Vagina (tissue), 2 donors: ENCODE data around the gene DGKI. TPM values are rescaled to one million over a fixed set of nuclear protein-coding genes. Genes with fewer than 3 reads are reported as not detected.

Experiments
- DNase-seq, 2 donors: peaks; one replicate each; pipeline ENCODE4 v3.0.0-alpha.2; 2017; ENCODE audit errors: extremely low spot score in 2 of 2
- H3K27ac ChIP-seq: fragments of 200-600 bp; sonication (generic); one replicate; pipeline ENCODE4 v1.5.1; 2019
- H3K27me3 ChIP-seq: fragments of 200-600 bp; sonication (generic); one replicate; pipeline ENCODE4 v1.5.1; 2019
- H3K36me3 ChIP-seq, 2 donors: fragments of 200-600 bp; sonication (generic); one replicate each; pipeline ENCODE4 v1.5.1; 2017 to 2019
- H3K4me1 ChIP-seq: fragments of 200-600 bp; sonication (generic); one replicate; pipeline ENCODE4 v1.5.1; 2019
- H3K4me3 ChIP-seq, 2 donors: fragments of 200-600 bp; sonication (generic); 1 replicate in 1 of 2; 2 replicates in 1 of 2; pipeline ENCODE4 v1.5.1; 2016 to 2019
- H3K9me3 ChIP-seq: fragments of 200-600 bp; sonication (generic); one replicate; pipeline ENCODE4 v1.5.1; 2019
- CTCF ChIP-seq, 3 experiments: fragments of 450-650 bp in 2 of 3; fragments of 200-600 bp in 1 of 3; sonication (generic) in 1 of 3; IDR thresholded peaks; one replicate each; pipeline ENCODE4 v1.5.1; 2017 to 2019; ENCODE audit warnings: antibody characterized with exemption in 3 of 3, mild to moderate bottlenecking in 2 of 3, moderate library complexity in 2 of 3
- POLR2A ChIP-seq, 2 donors: fragments of 450-650 bp; IDR thresholded peaks; one replicate each; pipeline ENCODE4 v1.6.1; 2017; ENCODE audit warnings: antibody characterized with exemption in 2 of 2, mild to moderate bottlenecking in 2 of 2, moderate library complexity in 2 of 2
- POLR2AphosphoS5 ChIP-seq, 2 donors: sonication (generic); formaldehyde crosslinking; IDR thresholded peaks; one replicate each; pipeline ENCODE4 v1.9.0; 2017; ENCODE audit warnings: antibody characterized with exemption in 2 of 2, mild to moderate bottlenecking in 2 of 2, low read depth in 1 of 2; ENCODE audit not compliant: insufficient read depth in 1 of 2
- intact Hi-C: fragments of 100-400 bp; cut with DNase I; formaldehyde crosslinking; loops from one replicate; pipeline ENCODE4 v1.15.1; 2023
- total RNA-seq: library from RNA; depleted of rRNA; stranded (reverse); fragments of >200 nt; gene quantifications from one replicate; pipeline ENCODE4 v1.2.3, GENCODE V29; 2016

Gene DGKI
- total RNA-seq, 1 donor from 2014 or later: 1.2 TPM

GRCh38 chr7:137691566-137691965 is 155.2 kb downstream of the DGKI start:
- TF ChIP-seq POLR2AphosphoS5 (IDR thresholded peaks at IDR 0.05; ENCODE audit: insufficient read depth in 1 of 2, low read depth in 1 of 2) (no peak), CTCF (IDR thresholded peaks at IDR 0.05) (no peak), POLR2A (IDR thresholded peaks at IDR 0.05) (no peak)

GRCh38 chr7:137690635-137691034 is 156.1 kb downstream of the DGKI start:
- Histone ChIP-seq H3K4me3 (no peak overlapping the region), H3K4me1 (no peaks in the 10 kb centered on the region), H3K27me3 (no peaks in the 10 kb centered on the region), H3K9me3 (no peaks in the 10 kb centered on the region), H3K36me3 (no peaks in the 10 kb centered on the region), H3K27ac (no peak overlapping the region)
- DNase-seq: no peak
- TF ChIP-seq POLR2AphosphoS5 (IDR thresholded peaks at IDR 0.05; ENCODE audit: insufficient read depth in 1 of 2, low read depth in 1 of 2) (no peak), CTCF (IDR thresholded peaks at IDR 0.05) (no peak), POLR2A (IDR thresholded peaks at IDR 0.05) (no peak)
- intact Hi-C loops: no loop called here

More at GRCh38 chr7:137691566-137691965, 155.2 kb downstream of the DGKI start:
- intact Hi-C loops: no loop called here
- H3K36me3 ChIP-seq: no peaks in the 10 kb centered on the region
- no peak overlapping the region for H3K4me3 ChIP-seq
- DNase-seq: no peak
- no peaks in the 10 kb centered on the region for H3K27me3 ChIP-seq
- no peak overlapping the region for H3K27ac ChIP-seq
- no peaks in the 10 kb centered on the region for H3K9me3 ChIP-seq
- H3K4me1 ChIP-seq: no peaks in the 10 kb centered on the region

- intact Hi-C loops: no loop called here
- Histone ChIP-seq H3K36me3 (no peaks in the 10 kb centered on the region), H3K27me3 (no peaks in the 10 kb centered on the region), H3K27ac (no peak overlapping the region), H3K4me3 (no peak overlapping the region), H3K4me1 (no peaks in the 10 kb centered on the region), H3K9me3 (no peaks in the 10 kb centered on the region)
- TF ChIP-seq POLR2AphosphoS5 (IDR thresholded peaks at IDR 0.05; ENCODE audit: insufficient read depth in 1 of 2, low read depth in 1 of 2) (no peak), CTCF (IDR thresholded peaks at IDR 0.05) (no peak), POLR2A (IDR thresholded peaks at IDR 0.05) (no peak)
- DNase-seq: no peak
These were observed 157.0 kb downstream of the DGKI start for GRCh38 chr7:137689761-137690160.

GRCh38 chr7:137687556-137688265 is 159.1 kb downstream of the DGKI start:
- intact Hi-C loops: no loop called here
- Histone ChIP-seq H3K9me3 (no peaks in the 10 kb centered on the region), H3K27me3 (no peaks in the 10 kb centered on the region), H3K4me1 (no peaks in the 10 kb centered on the region), H3K36me3 (no peaks in the 10 kb centered on the region), H3K27ac (no peak overlapping the region), H3K4me3 (no peak overlapping the region)
- no peak for TF ChIP-seq CTCF (IDR thresholded peaks at IDR 0.05)
- no peak for TF ChIP-seq POLR2AphosphoS5 (IDR thresholded peaks at IDR 0.05; ENCODE audit: insufficient read depth in 1 of 2, low read depth in 1 of 2)
- TF ChIP-seq POLR2A (IDR thresholded peaks at IDR 0.05): no peak
- no peak for DNase-seq

- Histone ChIP-seq H3K9me3 (no peaks in the 10 kb centered on the region), H3K4me1 (no peaks in the 10 kb centered on the region), H3K27me3 (no peaks in the 10 kb centered on the region), H3K4me3 (no peak overlapping the region), H3K27ac (no peak overlapping the region), H3K36me3 (no peaks in the 10 kb centered on the region)
- no peak for DNase-seq
- intact Hi-C loops: no loop called here
- TF ChIP-seq POLR2A (IDR thresholded peaks at IDR 0.05) (no peak), CTCF (IDR thresholded peaks at IDR 0.05) (no peak), POLR2AphosphoS5 (IDR thresholded peaks at IDR 0.05; ENCODE audit: insufficient read depth in 1 of 2, low read depth in 1 of 2) (no peak)
These were observed 161.2 kb downstream of the DGKI start for GRCh38 chr7:137685433-137686164.
